ENCODE results near the gene SLX9. TPM values are rescaled to one million over a fixed set of nuclear protein-coding genes. Genes with fewer than 3 reads are reported as not detected.

Gene SLX9
- total RNA-seq, 2 experiments from 2014 or later, result 18.6 to 61.6 TPM

- intact Hi-C loops (cut with micrococcal nuclease; ENCODE audit: unreplicated experiment), result no loop called here
- Histone ChIP-seq H3K27ac (ENCODE audit: low read depth, low read length, poor library complexity, severe bottlenecking) (no peak overlapping the region), H3K79me2 (ENCODE audit: insufficient read depth, low read depth, low read length) (peaks cover 11% of the 10 kb centered on the region; the same call in 1 of the 2 replicates), H2AFZ (ENCODE audit: low read length) (no peak overlapping the region), H3K4me3 (ENCODE audit: low read depth, low read length, poor library complexity, severe bottlenecking) (no peak overlapping the region), H3K9me2 (ENCODE audit: insufficient read depth, low read length) (no peaks in the 10 kb centered on the region), H3K36me3 (ENCODE audit: insufficient read depth, low read length) (peaks cover 74% of the 10 kb centered on the region), H4K20me1 (ENCODE audit: insufficient read depth, low read length) (no peaks in the 10 kb centered on the region), H3K4me1 (ENCODE audit: insufficient read depth, low read length, poor library complexity, severe bottlenecking) (no peaks in the 10 kb centered on the region), H3K4me2 (ENCODE audit: low read length) (no peak overlapping the region), H3K9me3 (ENCODE audit: low read length) (no peaks in the 10 kb centered on the region)
- CTCF ChIA-PET (ENCODE audit: unreplicated experiment), result interaction anchor here (1.8 kb wide), 1 partner anchor 175 kb away, joined by 6 read pairs; no protein-coding TSS in a partner anchor
- POLR2A ChIA-PET, result no interaction called here
- TF ChIP-seq EZH2phosphoT487 (IDR thresholded peaks at IDR 0.05; ENCODE audit: borderline replicate concordance, low read depth, low read length), result no peak
- TF ChIP-seq CTCF (conservative IDR thresholded peaks at IDR 0.05; ENCODE audit: low read length), result no peak
- no TSS peak for BruUV-seq (replicated peaks)
- no peak for DNase-seq (ENCODE audit: low spot score)
These were observed 11.5 kb downstream of the SLX9 start for GRCh38 chr21:44951186-44951915.

- TF ChIP-seq CTCF (conservative IDR thresholded peaks at IDR 0.05; ENCODE audit: low read length), result no peak
- TF ChIP-seq EZH2phosphoT487 (IDR thresholded peaks at IDR 0.05; ENCODE audit: borderline replicate concordance, low read depth, low read length), result no peak
- Histone ChIP-seq H3K36me3 (ENCODE audit: insufficient read depth, low read length) (peaks cover 74% of the 10 kb centered on the region), H3K9me3 (ENCODE audit: low read length) (no peaks in the 10 kb centered on the region), H3K4me3 (ENCODE audit: low read depth, low read length, poor library complexity, severe bottlenecking) (no peak overlapping the region), H2AFZ (ENCODE audit: low read length) (no peak overlapping the region), H3K9me2 (ENCODE audit: insufficient read depth, low read length) (no peaks in the 10 kb centered on the region), H3K4me2 (ENCODE audit: low read length) (no peak overlapping the region), H3K4me1 (ENCODE audit: insufficient read depth, low read length, poor library complexity, severe bottlenecking) (no peaks in the 10 kb centered on the region), H4K20me1 (ENCODE audit: insufficient read depth, low read length) (no peaks in the 10 kb centered on the region), H3K79me2 (ENCODE audit: insufficient read depth, low read depth, low read length) (peaks cover 11% of the 10 kb centered on the region; the same call in 1 of the 2 replicates), H3K27ac (ENCODE audit: low read depth, low read length, poor library complexity, severe bottlenecking) (no peak overlapping the region)
- intact Hi-C loops (cut with micrococcal nuclease; ENCODE audit: unreplicated experiment), result no loop called here
- ChIA-PET CTCF (ENCODE audit: unreplicated experiment) (no interaction called here), POLR2A (no interaction called here)
- DNase-seq (ENCODE audit: low spot score), result no peak
- no TSS peak for BruUV-seq (replicated peaks)
These were observed 12.5 kb downstream of the SLX9 start for GRCh38 chr21:44952116-44952928.
